GM18499 (cell line): ENCODE data around the gene KIAA0930.
A peak's percentile ranks its signal among the peaks of the same experiment; 100 is the strongest.

ENCODE experiments used
- ATAC-seq: cut with Tn5 transposase; IDR thresholded peaks from one replicate; pipeline ENCODE4 v1.9.1; 2021; ENCODE audit warnings: moderate number of reproducible peaks; ENCODE audit not compliant: insufficient read depth, unreplicated experiment

Gene KIAA0930

GRCh38 chr22:45185718-45186514 lies 54.8 kb downstream of the KIAA0930 start:
- ATAC-seq: no peak

DNA sequence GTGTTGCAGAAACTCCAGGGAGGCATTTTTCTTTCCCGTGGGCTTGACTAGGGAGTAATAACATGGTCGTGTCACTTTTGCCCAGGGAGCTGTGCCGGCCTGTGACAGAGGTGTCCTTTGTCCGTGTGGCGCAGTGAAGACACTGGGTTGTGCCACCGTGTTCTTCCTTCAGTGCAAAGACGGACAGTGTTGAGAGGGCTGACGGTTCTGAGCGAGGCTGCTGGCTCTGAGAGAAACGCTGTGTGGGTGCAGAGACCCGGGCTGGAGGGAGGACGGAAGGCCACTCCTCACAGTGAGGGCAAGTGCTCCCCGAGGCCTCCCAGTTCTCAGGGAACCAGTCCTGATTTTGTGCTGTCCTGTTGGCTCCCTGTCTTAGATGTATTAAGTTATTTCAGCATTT lies 56.7 kb downstream of the KIAA0930 start:
- no peak for ATAC-seq

DNA sequence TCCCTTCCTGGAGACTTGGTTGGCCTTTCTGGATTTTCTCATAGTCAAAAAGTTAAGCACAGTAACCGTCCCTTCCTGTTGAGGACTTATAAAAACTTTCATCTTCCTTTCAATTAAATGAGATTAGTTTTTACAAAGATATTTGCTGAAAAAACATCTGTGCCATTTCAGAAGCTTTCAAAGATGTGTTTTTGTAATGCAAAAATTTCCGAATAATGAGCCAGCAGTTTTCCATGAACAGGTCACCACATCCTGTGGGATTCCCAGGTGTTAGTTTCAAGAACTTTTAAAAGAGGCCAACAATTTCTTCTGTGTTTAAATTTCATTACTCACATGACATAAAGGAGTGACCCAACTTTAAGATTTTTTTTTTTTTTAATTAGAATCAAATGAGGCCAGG lies 58.9 kb downstream of the KIAA0930 start:
- no peak for ATAC-seq

DNA sequence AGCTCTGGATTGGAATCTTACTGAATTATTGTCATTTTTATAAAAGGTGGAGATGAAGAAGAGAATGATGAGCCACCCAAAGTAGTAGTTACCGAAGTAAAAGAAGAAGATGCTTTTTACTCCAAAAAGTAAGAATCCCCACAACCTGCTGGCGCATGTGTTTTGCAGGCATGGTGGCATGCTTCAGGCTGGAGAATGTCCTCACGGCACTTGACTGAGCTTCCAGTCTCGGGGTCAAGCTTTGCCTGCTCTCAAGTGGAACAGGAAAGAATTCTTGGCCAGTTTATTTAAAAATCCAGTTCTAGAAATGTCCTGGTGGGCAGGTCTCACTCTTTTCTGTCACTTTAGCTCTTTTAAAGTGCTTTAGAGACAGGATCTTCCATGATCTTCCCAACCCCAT lies 59.5 kb downstream of the KIAA0930 start:
- no peak for ATAC-seq

DNA sequence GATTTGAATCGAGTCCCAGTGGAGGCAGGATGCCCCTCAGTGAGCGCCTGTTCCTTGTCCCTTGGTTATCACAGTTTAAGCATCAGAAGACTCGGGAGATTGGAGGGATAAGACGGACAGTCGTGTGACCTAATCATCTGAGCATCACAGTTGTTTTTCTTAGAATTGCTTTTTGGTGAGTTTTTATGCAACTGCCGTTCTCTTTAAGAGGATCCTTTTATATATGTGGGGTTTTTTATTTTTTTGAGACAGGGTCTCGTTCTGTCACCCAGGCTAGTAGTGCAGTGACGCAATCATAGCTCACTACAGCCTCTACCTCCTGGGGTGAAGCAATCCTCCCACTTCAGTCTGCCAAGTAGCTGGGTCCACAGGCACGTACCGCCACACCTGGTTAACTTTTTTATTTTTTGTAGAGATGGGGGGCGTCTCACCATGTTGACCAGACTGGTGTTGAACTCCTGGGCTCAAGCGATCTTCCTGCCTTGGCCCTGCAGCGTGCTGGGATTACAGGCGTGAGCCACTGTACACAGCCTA lies 60.5 kb downstream of the KIAA0930 start:
- no peak for ATAC-seq

- no peak for ATAC-seq
Measured at GRCh38 chr22:45179276-45180049, 61.2 kb downstream of the KIAA0930 start.

- no peak for ATAC-seq
Measured at GRCh38 chr22:45172881-45173585, 67.7 kb downstream of the KIAA0930 start.

- no peak for ATAC-seq
Measured at GRCh38 chr22:45171830-45172229, 68.9 kb downstream of the KIAA0930 start.

- no peak for ATAC-seq
Measured at GRCh38 chr22:45169591-45170466, 70.9 kb downstream of the KIAA0930 start.

DNA sequence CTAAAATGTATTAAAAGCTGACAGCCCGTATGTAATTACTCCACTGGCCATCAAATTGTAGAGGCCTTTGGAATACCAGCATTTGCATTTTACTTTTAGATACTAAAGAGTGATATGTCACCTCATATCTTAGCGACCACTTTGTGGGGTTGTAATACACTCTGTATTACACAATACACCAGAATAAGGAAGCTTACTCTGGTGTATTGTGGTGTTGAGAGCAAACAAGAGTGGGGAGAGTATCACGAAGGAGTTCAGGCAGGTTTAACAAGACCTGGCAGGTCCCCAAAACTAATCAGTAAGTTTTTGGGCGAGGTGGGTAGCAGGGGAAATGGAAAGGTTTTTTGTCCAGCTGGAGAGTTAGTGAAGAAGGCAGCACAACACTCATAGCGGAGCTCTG lies 73.8 kb downstream of the KIAA0930 start:
- no peak for ATAC-seq

- no peak for ATAC-seq
Measured at GRCh38 chr22:45164270-45165088, 76.2 kb downstream of the KIAA0930 start.

GRCh38 chr22:45163451-45164269 lies 77.0 kb downstream of the KIAA0930 start, which contains the start of gene NUP50:
TSS of gene NUP50 (plus strand) at chr22:45163925. CDS start at chr22:45168178, 4,253 bp downstream.
- ATAC-seq: peak; percentile 60

DNA sequence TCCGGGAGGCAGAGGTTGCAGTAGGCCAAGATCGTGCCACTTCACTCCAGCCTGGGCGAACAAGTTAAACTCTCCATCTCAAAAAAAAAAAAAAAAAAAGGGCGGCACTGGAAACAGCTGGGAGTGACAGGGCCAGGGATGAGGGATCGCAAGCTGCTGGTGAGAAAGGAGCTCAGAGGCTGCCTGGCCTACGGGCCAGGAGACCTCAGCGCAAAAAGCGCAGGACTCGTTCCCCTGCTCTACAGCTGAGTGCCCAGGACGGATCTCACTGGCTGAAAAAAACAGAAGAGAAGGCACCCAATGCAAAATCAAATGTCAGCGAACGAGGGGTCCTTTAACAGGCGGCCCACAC lies 77.6 kb downstream of the KIAA0930 start:
- no peak for ATAC-seq

- no peak for ATAC-seq
Measured at GRCh38 chr22:45162531-45162930, 78.2 kb downstream of the KIAA0930 start.

- no peak for ATAC-seq
Measured at GRCh38 chr22:45159652-45160462, 80.8 kb downstream of the KIAA0930 start.

GRCh38 chr22:45157907-45158306 lies 82.8 kb downstream of the KIAA0930 start:
- ATAC-seq: no peak
